ENCODE results near the gene WNT11. TPM values are rescaled to one million over a fixed set of nuclear protein-coding genes. Genes with fewer than 3 reads are reported as not detected.

The WNT11 gene
- total RNA-seq, 1 experiment from 2014 or later: 0.08 TPM

DNA sequence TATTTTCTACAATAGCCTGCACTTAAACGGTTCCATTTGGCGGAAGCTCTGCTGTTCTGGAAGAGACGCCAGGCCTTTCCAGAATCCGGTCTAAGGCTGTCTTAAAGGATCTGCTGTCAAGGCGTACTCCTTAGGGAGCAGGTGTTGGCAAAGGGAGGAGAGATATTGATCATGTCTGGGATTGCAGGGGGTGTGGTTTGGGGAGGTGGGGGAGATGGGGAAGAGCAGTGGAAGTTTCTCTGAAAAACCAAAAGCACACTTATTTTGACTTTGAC is 22.5 kb upstream of the WNT11 start:
- in situ Hi-C loops (cut with HindIII; ENCODE audit: low pct_unique_long_range_greater_than_20kb, low sequenced_read_pairs): no loop called here

DNA sequence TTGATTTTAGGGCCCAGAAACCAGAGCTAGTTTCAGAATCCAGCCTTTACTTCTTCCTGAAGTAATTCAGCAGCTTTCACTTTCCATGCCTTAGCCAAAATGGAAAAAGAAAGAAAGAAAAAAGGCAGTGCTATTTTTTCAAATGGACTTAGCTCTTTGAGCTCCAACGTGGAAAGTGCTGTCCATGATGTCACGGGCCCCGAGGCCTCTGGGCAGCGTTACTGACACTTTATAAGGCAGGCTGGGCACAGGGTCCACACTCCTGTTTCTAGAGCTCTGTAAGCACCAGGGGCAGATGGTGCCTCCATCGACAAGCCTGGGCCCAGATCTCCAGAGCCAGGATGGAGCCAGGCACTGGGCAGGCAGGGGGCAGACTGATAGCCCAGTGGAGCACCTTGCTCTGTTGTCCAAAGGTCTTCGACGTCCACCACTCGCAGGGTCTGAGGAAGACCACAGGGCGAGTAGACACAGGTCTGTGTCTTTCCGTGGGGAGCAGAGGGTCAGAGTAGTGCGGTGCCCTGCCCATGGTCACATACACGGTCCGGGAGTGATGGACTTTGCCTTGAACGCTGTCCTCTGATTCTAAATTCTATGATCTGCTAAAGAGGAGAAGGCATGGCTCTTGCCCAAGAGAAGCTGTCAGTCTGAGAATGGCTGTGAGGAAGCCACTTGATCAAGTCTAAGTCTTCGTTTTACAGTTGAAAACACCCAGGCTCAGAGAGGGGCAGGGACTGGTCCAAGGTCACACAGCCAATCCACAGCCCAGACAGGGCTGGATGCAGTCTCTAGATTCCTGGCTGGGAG is 22.0 kb upstream of the WNT11 start:
- no peak for DNase-seq (ENCODE audit: low read depth, low spot score)
- in situ Hi-C loops (cut with HindIII; ENCODE audit: low pct_unique_long_range_greater_than_20kb, low sequenced_read_pairs): no loop called here

More for the DNA sequence above, 22.5 kb upstream of the WNT11 start:
- DNase-seq (ENCODE audit: low read depth, low spot score): no peak

DNA sequence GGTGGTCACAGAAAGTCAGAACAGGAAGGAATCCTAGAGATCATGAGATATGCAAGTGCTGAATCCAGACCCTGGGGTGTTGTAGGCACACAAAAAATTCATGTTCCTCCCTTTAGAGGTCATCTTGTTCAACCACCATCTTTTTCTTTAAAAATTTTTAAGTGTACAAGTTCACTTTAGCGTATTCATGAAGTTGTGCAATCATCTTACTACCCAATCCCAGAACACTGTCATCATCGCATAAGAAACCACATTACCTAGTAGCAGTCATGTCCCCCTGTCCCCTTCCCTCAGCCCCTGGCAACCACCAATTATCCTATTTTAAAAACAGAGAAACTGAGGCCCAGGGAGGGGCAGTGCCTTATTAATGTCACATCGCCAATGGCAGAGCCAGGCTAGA is 20.3 kb upstream of the WNT11 start:
- in situ Hi-C loops (cut with HindIII; ENCODE audit: low pct_unique_long_range_greater_than_20kb, low sequenced_read_pairs): no loop called here
- DNase-seq (ENCODE audit: low read depth, low spot score): no peak

DNA sequence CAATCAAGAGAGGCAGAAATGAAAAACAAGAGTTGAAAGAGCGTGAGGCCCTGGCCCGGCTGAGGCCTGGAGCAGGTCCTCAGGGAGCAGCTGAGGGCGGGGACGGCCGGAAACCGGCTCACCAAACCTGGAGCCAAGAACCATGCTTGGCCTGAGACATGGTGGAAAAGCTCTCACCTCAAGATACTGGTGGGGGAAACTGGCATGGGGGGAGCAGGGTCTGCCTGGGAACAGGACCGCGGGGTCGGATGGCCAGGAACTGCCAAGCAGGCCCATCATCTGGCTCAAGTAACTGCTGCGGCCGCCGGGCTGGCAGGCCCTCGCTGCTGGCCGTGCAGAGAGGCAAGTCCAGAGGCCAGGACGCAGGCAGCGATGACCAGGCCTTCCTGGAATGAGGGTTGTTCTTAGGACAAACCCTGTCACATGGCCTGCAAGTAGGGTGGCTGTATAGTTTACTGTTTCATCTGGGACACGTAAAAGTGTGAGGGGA is 18.9 kb upstream of the WNT11 start:
- in situ Hi-C loops (cut with HindIII; ENCODE audit: low pct_unique_long_range_greater_than_20kb, low sequenced_read_pairs): no loop called here

DNA sequence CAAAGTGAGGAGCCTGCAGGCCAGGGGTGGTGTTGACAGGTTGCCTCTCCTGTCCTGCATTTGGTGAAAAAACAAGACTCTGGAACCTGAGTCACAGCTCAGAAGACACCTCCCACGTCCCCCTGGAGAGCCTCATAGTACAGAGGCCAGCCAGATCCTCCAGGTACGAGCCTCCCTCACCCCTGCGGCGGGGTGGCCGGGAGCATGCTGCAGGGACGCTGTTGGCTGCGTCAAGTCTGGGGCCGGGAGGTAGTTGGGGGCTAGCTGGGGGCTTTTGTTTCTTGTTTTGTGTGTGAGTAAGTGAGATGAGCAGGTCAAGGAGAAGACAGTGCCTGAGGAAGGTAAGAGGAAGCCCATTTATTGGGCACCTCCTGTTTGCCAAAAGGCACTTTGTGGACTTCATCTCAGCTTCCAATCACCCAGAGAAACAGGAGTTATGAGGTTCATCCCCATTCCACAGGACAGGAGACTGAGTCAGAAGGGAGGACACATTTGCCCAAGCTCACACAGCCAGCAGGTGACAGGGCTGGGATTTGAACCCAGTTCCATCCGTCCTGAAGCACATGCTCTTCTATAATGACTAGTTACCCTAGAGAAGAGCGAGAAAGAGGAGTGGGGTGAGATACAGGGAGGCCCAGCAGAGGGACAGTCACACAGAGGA is 18.3 kb upstream of the WNT11 start:
- in situ Hi-C loops (cut with HindIII; ENCODE audit: low pct_unique_long_range_greater_than_20kb, low sequenced_read_pairs): no loop called here
- DNase-seq (ENCODE audit: low read depth, low spot score): no peak

More for the DNA sequence above, 18.9 kb upstream of the WNT11 start:
- no peak for DNase-seq (ENCODE audit: low read depth, low spot score)

DNA sequence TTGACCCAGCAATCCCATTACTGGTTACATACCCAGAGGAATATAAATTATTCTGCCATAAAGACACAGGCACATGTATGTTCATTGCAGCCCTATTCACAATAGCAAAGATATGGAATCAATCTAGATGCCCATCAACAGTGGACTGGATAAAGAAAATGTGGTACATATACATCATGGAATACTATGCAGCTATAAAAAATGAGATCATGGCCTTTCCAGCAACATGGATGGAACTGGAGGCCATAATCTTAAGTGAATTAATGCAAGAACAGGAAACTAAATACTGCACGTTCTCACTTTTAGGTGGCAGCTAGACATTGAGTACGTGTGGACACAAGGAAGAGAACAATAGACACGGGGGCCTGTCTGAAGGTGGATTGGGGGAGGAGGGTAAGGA is 15.1 kb upstream of the WNT11 start:
- in situ Hi-C loops (cut with HindIII; ENCODE audit: low pct_unique_long_range_greater_than_20kb, low sequenced_read_pairs): no loop called here
- DNase-seq (ENCODE audit: low read depth, low spot score): no peak

DNA sequence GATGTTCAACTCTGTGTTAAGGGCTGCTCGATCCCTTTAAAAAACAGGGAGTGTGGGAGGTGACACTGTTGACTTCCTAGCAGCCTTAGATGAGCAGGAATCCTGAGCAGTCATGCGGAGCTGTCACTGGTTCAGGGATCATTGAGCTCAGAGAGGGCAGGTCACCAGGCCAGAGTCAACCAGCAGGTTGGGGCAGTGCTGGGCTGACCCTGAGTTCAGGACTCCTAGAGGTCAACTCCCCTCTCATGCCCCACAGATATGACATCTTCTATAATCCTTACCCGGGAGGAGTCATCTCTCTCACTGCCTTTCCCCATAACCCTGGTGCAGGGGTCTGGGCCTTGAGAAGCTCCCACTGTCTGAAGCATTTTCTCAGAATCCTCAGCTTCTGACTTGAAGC is 12.9 kb upstream of the WNT11 start:
- DNase-seq (ENCODE audit: low read depth, low spot score): no peak
- in situ Hi-C loops (cut with HindIII; ENCODE audit: low pct_unique_long_range_greater_than_20kb, low sequenced_read_pairs): no loop called here

DNA sequence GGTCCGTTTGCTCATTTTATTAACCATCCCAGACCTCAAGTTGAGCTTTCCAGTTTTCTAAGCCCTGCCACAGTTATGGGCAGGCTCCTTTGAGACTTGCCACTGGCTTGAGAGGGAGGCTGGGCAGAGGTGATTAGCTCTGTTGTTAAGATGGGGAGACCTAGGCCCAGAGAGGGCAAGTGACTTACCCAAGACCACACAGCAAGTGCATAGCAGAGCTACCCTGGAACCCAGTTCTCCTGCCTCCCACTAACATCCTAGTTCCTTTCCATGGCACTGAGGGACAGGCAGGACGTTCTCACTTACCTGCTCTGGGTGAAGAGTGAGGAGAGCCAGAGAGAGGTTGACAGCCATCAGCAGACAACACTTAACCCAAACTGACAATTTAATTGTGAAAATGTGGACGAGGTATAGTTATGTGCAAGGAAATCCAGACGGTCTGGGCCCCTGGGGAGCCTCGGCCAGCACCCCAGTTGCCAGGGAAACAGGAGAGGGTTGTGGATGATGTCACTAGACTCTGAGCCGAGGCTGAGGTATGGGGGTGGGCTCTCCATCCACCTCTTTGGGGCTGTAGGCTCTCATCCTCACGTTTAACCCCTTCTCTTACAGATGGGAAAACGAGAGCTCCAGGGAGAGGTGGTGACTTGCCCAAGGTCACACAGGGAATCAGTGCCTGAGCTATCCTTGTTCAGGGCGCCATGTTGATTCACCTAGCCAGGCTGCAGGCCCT is 12.3 kb upstream of the WNT11 start:
- DNase-seq (ENCODE audit: low read depth, low spot score): no peak
- in situ Hi-C loops (cut with HindIII; ENCODE audit: low pct_unique_long_range_greater_than_20kb, low sequenced_read_pairs): no loop called here

DNA sequence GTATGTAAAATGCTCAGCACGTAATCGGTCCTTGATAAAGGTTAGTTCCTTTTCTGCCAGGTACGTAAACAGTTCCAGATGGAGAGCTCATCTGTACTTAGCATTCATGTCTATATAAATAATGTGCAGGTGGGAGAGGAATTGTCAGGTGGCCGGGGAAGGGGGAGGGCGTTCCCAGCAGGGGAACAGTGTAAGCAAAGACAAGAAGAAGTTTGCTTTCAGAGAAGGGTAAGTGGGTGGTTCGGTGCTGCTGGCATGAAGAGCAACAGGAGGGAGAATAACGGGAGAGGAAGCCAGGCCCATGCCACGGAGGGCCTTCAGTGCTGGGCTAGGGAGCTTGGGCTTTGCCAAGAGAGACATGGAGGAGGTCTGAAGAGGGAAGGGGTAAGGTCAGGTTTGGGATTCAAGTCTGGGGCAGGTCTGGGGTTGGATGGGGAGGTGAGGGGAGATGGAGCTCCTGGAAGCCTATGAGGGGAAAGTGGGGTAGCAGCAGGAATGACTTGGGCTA is 11.4 kb upstream of the WNT11 start:
- in situ Hi-C loops (cut with HindIII; ENCODE audit: low pct_unique_long_range_greater_than_20kb, low sequenced_read_pairs): no loop called here
- DNase-seq (ENCODE audit: low read depth, low spot score): no peak

DNA sequence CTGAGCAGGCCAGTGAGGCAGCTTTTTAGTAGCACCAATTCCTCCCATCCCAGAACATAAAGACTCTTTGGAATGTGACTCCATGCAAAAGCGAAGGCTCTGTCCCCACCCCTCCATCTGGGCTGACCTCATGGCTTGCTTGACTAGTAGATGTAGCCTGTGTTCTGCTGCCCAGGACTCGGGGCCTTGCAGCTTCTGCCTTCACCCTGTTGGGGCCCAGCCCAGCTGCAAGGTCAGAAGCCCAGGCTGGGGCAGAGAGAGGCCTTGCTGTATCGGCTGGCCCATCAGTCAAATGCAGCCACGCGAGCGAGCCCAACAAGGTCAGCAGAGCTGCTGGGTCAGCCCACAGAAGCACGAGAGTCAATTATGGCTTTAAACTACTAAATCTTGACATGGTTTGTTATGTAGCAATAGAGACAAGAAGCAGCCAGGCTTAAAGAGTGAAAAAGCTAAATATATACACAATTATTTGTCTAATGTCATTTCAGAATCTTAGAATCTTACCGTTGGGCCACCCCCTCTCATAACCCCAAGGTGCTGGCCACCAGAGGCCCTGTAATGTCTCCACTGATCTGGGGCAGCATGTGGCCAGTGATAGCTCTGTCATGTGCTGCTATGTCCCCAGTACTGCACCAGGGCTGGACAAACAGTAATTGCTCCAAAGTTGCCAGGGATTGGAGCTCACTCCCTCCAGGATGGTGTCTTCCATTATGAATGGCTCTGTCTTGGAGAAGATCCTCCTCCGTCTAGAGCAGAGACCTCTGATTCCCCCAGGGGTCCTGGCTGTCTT is 10.4 kb upstream of the WNT11 start:
- in situ Hi-C loops (cut with HindIII; ENCODE audit: low pct_unique_long_range_greater_than_20kb, low sequenced_read_pairs): no loop called here
- DNase-seq (ENCODE audit: low read depth, low spot score): no peak

DNA sequence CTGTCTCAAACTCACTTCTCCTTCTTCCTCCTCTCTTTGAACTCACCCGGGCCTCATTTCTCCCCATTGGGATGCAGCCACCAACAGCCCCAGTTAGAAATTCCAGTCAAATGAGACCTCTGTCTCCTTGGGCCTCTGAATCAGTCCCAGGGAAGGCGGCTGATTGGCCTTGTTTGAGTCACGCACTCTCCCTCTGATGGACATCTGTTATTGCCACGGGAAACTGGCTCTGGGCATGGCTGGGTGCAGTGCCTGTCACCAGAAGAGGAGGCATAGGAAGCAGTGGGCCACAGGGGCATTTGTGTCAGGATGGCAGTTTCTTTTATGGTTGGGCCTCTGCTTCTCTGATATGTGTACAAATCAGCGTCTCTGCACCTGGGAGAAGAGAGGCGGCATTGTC is 9.6 kb upstream of the WNT11 start:
- in situ Hi-C loops (cut with HindIII; ENCODE audit: low pct_unique_long_range_greater_than_20kb, low sequenced_read_pairs): no loop called here
- no peak for DNase-seq (ENCODE audit: low read depth, low spot score)

DNA sequence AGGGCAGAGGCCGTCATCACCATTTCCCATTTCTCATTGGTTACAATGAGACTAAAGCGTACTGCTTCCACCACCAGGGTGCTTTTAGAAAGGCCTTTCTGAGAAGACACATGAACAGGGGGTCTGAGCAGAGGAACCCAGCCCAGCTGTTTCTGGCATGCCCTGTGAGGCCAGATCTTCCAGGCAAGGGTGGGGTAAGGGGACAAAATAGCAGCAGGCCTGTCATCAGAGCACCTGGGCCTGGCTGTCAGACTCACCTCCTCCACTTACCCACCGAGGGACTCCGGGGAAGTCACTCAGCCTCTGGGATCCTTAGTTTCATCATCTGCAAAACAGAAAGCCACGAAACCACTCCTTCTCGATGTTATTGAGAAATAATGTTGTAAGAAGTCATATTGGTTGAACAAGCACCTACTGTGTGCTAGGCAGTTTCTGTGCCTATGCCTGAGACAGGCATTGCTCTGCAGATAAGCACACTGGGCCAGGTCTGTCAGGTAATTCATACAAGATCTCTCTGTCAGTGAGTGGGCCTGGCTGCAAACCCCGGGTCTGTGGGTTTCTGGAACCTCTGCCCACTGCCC is 8.8 kb upstream of the WNT11 start:
- in situ Hi-C loops (cut with HindIII; ENCODE audit: low pct_unique_long_range_greater_than_20kb, low sequenced_read_pairs): no loop called here

DNA sequence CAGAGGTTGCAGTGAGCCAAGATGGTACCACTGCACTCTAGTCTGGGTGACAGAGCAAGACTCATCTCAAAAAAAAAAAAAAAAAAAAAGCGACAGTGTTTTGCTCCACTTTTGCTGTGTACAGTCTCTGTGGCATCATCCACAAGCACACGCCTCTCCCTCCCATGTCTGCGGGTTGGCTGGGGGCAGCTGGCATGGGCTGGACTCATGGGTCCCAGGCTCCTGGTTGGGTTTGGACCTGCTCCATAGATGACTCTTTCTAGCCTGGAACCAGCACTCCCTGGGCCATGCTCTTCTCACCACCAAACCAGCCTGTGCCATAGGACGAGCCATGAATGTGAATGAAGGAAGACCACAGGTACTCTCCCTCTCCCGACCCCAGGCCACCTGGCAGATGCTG is 7.9 kb upstream of the WNT11 start:
- DNase-seq (ENCODE audit: low read depth, low spot score): no peak
- in situ Hi-C loops (cut with HindIII; ENCODE audit: low pct_unique_long_range_greater_than_20kb, low sequenced_read_pairs): no loop called here

More for the DNA sequence above, 8.8 kb upstream of the WNT11 start:
- DNase-seq (ENCODE audit: low read depth, low spot score): no peak

DNA sequence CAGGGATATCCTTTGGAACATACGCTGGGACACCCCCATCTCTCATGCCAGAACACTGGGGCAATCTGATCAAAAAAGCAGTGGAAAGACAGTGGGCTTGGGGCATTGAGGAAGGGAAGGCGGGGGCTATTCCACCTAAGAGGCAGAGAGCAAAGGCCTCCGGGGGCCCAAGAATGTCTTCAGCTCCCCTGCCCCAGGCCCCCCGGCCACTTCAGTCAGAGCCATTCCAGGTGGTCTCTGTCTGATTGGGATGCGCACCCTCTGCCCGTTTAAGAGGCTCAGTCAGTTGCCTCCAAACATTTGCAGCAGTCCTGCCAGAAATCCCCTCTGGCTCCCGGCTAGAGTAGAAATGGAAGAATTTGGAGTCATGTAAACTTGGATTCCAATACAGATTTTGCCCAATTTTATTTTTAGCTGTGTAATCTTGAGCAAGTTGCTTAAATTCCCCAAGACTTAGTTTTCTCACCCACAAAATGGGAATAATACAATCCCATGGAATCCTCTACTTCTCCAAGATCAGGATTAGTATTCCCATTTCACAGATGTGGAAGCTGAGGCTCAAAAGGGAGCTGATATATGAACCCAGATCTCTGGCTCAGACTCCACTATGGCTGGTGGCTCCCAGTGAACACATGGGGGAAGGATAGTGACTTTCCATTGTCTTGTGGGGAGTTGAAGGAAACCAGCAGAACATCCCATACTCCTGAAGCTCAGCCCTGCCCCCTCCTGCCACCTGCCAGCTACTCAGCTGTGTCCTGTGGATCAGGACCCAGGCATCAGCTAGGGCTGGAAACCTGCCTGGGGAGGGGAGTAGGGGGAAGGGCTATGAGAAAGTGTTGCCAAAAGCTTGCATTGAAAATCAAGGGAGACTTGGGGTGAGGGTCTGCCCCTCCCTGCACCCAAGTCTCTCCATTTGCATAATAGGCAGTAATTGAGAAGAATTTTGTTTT is 6.1 kb upstream of the WNT11 start:
- no peak for DNase-seq (ENCODE audit: low read depth, low spot score)
- in situ Hi-C loops (cut with HindIII; ENCODE audit: low pct_unique_long_range_greater_than_20kb, low sequenced_read_pairs): no loop called here

DNA sequence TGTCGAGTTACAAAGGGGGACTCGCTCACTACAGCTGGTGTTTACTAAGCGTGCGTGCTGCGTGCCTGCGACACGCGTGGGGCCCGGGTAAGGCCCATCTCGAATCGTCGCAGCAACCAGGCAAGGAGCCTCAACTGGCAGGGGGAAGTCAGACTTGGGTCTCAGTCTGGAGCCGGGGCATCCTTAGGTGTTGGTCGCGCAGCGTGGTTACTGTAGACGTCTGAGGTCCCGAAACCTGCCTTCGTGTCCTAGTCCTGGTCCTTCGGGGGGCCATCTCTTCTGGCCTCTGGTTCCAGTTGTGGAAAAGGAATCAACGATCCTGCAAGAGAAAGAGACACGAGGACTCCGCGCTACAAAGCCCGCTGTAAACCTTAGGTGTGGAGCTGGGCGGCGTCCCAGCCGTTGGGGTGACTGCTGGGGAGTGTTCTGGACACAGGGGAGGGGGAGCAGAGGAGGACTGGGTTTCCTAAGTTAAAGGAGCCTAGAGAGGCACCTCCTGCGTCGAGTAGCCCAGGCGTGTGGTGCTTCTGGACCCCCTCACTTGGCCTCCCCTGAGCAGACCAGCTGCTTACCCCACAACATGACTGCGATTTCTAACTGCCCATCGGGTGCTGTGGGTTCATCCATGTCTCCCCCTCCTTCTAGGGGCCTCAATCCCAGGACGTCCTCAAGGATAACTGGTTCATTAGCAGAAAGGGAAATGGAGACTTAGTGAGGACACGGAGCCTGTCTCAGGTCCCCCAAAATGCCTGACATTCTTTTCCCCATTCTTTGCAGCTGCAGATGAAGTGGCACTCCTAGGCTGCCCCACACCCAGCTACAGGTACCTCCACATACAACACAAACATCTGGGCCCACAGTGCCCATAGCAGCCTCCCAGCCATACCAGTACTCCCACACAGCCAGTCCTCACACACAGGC is 4.9 kb upstream of the WNT11 start:
- no peak for DNase-seq (ENCODE audit: low read depth, low spot score)
- in situ Hi-C loops (cut with HindIII; ENCODE audit: low pct_unique_long_range_greater_than_20kb, low sequenced_read_pairs): no loop called here
